ENCODE results near the gene SMG5. TPM values are rescaled to one million over a fixed set of nuclear protein-coding genes. Genes with fewer than 3 reads are reported as not detected.

SMG5 gene
- total RNA-seq, 1 experiment from 2014 or later = 117 TPM

- TF ChIP-seq CTCF (IDR thresholded peaks at IDR 0.05) = no peak
- peaks cover 6% of the 10 kb centered on the region; the same call in 1 of the 2 replicates for H3K4me1 ChIP-seq (ENCODE audit: control insufficient read depth, insufficient read depth, low read length)
- ChIA-PET CTCF (interaction anchor here (0.7 to 2.3 kb wide), 13 partner anchors 8 to 200 kb away, joined by 3 to 21 read pairs (median 5); partner anchors contain the start of gene PMF1), POLR2A (interaction anchor here (0.6 kb wide), 1 partner anchor 124 kb away, joined by 3 read pairs; no protein-coding TSS in a partner anchor)
- TSS peak; percentile 38 for BruUV-seq (replicated peaks)
- in situ Hi-C loops (cut with HindIII; ENCODE audit: low pct_unique_long_range_greater_than_20kb, low sequenced_read_pairs) = no loop called here
- no peaks in the 10 kb centered on the region for H3K27me3 ChIP-seq (ENCODE audit: control insufficient read depth, insufficient read depth, low read length)
- H3K27ac ChIP-seq (ENCODE audit: low read length) = no peak overlapping the region
- ATAC-seq (no peak), DNase-seq (ENCODE audit: low read depth, low spot score) (no peak)
- H3K9me3 ChIP-seq (ENCODE audit: control insufficient read depth, insufficient read depth, low read depth, low read length) = no peaks in the 10 kb centered on the region
- intact Hi-C loops (cut with micrococcal nuclease; ENCODE audit: unreplicated experiment) = loop anchor here (1.0 to 5.0 kb wide), 3 partner anchors 79 to 232 kb away; no protein-coding TSS in a partner anchor
- peaks cover 2% of the 10 kb centered on the region; the same call in 1 of the 2 replicates for H3K36me3 ChIP-seq (ENCODE audit: control insufficient read depth, insufficient read depth, low read length)
- no peak overlapping the region for H3K4me3 ChIP-seq (ENCODE audit: low read depth in 2 of 2, low read length in 2 of 2)
Observed at GRCh38 chr1:156225677-156226014, 57.0 kb downstream of the SMG5 start.

- ATAC-seq (no peak), DNase-seq (ENCODE audit: low read depth, low spot score) (no peak)
- Histone ChIP-seq H3K4me1 (ENCODE audit: control insufficient read depth, insufficient read depth, low read length) (peaks cover 6% of the 10 kb centered on the region; the same call in 1 of the 2 replicates), H3K36me3 (ENCODE audit: control insufficient read depth, insufficient read depth, low read length) (peaks cover 2% of the 10 kb centered on the region; the same call in 1 of the 2 replicates), H3K4me3 (ENCODE audit: low read depth in 2 of 2, low read length in 2 of 2) (no peak overlapping the region), H3K27ac (ENCODE audit: low read length) (no peak overlapping the region), H3K9me3 (ENCODE audit: control insufficient read depth, insufficient read depth, low read depth, low read length) (no peaks in the 10 kb centered on the region), H3K27me3 (ENCODE audit: control insufficient read depth, insufficient read depth, low read length) (no peaks in the 10 kb centered on the region)
- ChIA-PET POLR2A (no interaction called here), CTCF (no interaction called here)
- TF ChIP-seq POLR2AphosphoS5 (IDR thresholded peaks at IDR 0.05; ENCODE audit: low read depth, low read length) (no peak), SIN3A (IDR thresholded peaks at IDR 0.05; ENCODE audit: borderline replicate concordance, insufficient read depth, low read depth, low read length) (no peak), REST (IDR thresholded peaks at IDR 0.05; ENCODE audit: insufficient read depth in 1 of 2, low read depth in 2 of 2, low read length in 1 of 2) (no peak), TCF7L2 (IDR thresholded peaks at IDR 0.05; ENCODE audit: low read depth, low read length) (no peak), CTCF (IDR thresholded peaks at IDR 0.05) (no peak)
- in situ Hi-C loops (cut with HindIII; ENCODE audit: low pct_unique_long_range_greater_than_20kb, low sequenced_read_pairs) (no loop called here), intact Hi-C loops (cut with micrococcal nuclease; ENCODE audit: unreplicated experiment) (no loop called here)
- no TSS peak for BruUV-seq (replicated peaks)
Observed at GRCh38 chr1:156221986-156222692, 60.5 kb downstream of the SMG5 start.
